ENCODE data around the gene CHSY3. TPM values are rescaled to one million over a fixed set of nuclear protein-coding genes. Genes with fewer than 3 reads are reported as not detected.

CHSY3 gene
- total and polyA plus RNA-seq, 2 donors (not counting 1 experiment from before 2014, with no cell fraction given), result 0.51 to 0.99 TPM

DNA sequence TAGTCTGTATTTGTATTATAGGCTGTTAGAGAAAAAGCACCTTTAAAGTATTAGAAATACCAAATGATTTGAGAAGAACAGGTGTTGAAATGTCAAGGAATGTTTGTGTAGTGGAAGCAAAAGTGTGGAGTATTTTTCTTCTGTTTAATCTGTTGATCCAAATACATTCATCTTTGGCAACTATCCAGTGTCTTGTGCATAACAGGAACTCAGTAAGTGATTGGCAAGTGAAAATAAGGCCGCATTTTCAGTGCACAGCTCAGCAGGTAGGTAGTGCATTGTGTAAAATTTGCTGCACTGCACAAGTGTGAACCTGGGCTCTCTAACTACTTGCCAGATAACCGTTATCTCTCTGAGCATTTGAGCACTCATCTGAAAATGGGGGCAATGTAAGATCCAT, 61.8 kb downstream of the CHSY3 start:
- H3K79me2 ChIP-seq (ENCODE audit: control insufficient read depth, insufficient read depth, low read length), result no peaks in the 10 kb centered on the region
- no peaks in the 10 kb centered on the region for H4K20me1 ChIP-seq (ENCODE audit: control insufficient read depth, extremely low read depth, insufficient read depth, low read length)
- no peak overlapping the region for H3K27ac ChIP-seq (ENCODE audit: insufficient read depth, low read length)
- no peak for TF ChIP-seq EZH2 (IDR thresholded peaks at IDR 0.05; ENCODE audit: low read length, missing control alignments)
- TF ChIP-seq, protein P1, sequence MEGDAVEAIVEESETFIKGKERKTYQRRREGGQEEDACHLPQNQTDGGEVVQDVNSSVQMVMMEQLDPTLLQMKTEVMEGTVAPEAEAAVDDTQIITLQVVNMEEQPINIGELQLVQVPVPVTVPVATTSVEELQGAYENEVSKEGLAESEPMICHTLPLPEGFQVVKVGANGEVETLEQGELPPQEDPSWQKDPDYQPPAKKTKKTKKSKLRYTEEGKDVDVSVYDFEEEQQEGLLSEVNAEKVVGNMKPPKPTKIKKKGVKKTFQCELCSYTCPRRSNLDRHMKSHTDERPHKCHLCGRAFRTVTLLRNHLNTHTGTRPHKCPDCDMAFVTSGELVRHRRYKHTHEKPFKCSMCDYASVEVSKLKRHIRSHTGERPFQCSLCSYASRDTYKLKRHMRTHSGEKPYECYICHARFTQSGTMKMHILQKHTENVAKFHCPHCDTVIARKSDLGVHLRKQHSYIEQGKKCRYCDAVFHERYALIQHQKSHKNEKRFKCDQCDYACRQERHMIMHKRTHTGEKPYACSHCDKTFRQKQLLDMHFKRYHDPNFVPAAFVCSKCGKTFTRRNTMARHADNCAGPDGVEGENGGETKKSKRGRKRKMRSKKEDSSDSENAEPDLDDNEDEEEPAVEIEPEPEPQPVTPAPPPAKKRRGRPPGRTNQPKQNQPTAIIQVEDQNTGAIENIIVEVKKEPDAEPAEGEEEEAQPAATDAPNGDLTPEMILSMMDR (conservative IDR thresholded peaks at IDR 0.05 in 1 of 2, IDR thresholded peaks at IDR 0.05 in 1 of 2; ENCODE audit: low read depth in 1 of 2, low read length in 2 of 2), result no peak
- H2AFZ ChIP-seq (ENCODE audit: low read length), result no peak overlapping the region
- DNase-seq (ENCODE audit: low read depth in 2 of 2), result no peak
- H3K4me2 ChIP-seq (ENCODE audit: extremely low read depth, insufficient read depth, low read length), result no peak overlapping the region
- H3K9ac ChIP-seq (ENCODE audit: insufficient read depth, low read length), result no peak overlapping the region
- H3K9me3 ChIP-seq (ENCODE audit: control insufficient read depth, insufficient read depth, low read depth, low read length), result no peaks in the 10 kb centered on the region
- no peaks in the 10 kb centered on the region for H3K27me3 ChIP-seq (ENCODE audit: control insufficient read depth, insufficient read depth, low read length)
- H3K4me1 ChIP-seq (ENCODE audit: control insufficient read depth, extremely low read depth, insufficient read depth, low read length), result no peaks in the 10 kb centered on the region
- H3K4me3 ChIP-seq (replicated peaks in 1 of 4; ENCODE audit: control extremely low read depth in 1 of 4, insufficient read depth in 1 of 4, low read depth in 3 of 4, low read length in 4 of 4), result no peak overlapping the region
- H3K36me3 ChIP-seq (ENCODE audit: control insufficient read depth, insufficient read depth, low read length), result no peaks in the 10 kb centered on the region

DNA sequence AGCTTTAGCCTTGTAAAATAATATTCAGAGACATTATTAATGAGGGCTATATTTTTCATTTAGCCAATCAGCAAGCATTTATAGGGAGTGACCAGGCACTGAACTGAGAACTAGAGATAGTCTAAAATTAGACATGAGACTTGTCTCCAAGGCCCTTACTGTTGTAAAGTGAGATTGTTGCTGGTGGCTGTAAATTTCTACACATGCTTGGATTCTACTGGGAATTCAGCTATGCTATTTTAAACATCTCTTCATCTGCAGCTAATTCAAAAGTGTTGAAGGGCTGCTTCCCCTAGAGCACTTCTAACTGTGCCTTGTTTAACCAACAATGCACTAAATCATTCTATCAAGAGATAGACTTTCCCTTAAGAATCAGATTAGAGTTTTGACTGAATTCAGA, 67.4 kb downstream of the CHSY3 start:
- H2AFZ ChIP-seq (ENCODE audit: low read length), result no peak overlapping the region
- no peaks in the 10 kb centered on the region for H3K9me3 ChIP-seq (ENCODE audit: control insufficient read depth, insufficient read depth, low read depth, low read length)
- no peaks in the 10 kb centered on the region for H3K79me2 ChIP-seq (ENCODE audit: control insufficient read depth, insufficient read depth, low read length)
- DNase-seq (ENCODE audit: low read depth in 2 of 2), result no peak
- no peak overlapping the region for H3K27ac ChIP-seq (ENCODE audit: insufficient read depth, low read length)
- no peaks in the 10 kb centered on the region for H3K36me3 ChIP-seq (ENCODE audit: control insufficient read depth, insufficient read depth, low read length)
- no peak overlapping the region for H3K9ac ChIP-seq (ENCODE audit: insufficient read depth, low read length)
- H3K27me3 ChIP-seq (ENCODE audit: control insufficient read depth, insufficient read depth, low read length), result no peaks in the 10 kb centered on the region
- TF ChIP-seq, protein P1 (conservative IDR thresholded peaks at IDR 0.05 in 1 of 2, IDR thresholded peaks at IDR 0.05 in 1 of 2; ENCODE audit: low read depth in 1 of 2, low read length in 2 of 2), result no peak
- no peak for TF ChIP-seq EZH2 (IDR thresholded peaks at IDR 0.05; ENCODE audit: low read length, missing control alignments)
- H4K20me1 ChIP-seq (ENCODE audit: control insufficient read depth, extremely low read depth, insufficient read depth, low read length), result no peaks in the 10 kb centered on the region
- no peak overlapping the region for H3K4me2 ChIP-seq (ENCODE audit: extremely low read depth, insufficient read depth, low read length)
- H3K4me3 ChIP-seq (replicated peaks in 1 of 4; ENCODE audit: control extremely low read depth in 1 of 4, insufficient read depth in 1 of 4, low read depth in 3 of 4, low read length in 4 of 4), result no peak overlapping the region
- H3K4me1 ChIP-seq (ENCODE audit: control insufficient read depth, extremely low read depth, insufficient read depth, low read length), result no peaks in the 10 kb centered on the region

DNA sequence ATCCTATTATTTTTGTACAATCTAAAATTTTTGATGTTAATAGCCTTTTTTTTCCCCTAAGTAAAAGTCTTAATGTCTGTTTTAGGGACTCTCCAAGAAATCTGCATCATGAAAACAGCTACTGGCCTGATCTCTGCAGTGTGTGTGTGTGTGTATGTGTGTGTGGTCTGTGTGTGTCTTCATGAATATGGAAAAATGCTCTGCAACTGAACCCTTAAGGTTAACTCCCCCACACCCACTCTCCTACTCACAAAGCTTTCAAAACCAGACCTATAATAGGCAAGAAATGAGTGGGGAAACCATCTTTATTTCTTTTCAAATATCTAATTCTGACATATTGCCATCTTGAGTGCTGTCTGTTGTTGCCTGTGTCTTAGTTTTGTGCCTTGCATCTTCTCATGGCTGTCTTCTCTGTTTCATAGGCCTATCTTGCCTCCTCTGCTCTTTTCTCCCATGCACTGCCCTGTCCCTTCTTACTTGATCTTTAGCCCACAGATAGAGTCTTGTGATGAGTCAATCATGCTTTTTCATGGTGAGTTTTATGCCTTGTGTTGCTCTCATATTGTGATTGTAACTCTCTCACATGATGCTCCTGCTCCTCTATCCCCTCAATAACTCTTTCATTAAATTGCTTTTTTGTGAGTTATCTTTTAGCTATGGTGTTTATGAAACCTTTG, 68.3 kb downstream of the CHSY3 start:
- Histone ChIP-seq H3K27ac (ENCODE audit: insufficient read depth, low read length) (no peak overlapping the region), H4K20me1 (ENCODE audit: control insufficient read depth, extremely low read depth, insufficient read depth, low read length) (no peaks in the 10 kb centered on the region), H3K9ac (ENCODE audit: insufficient read depth, low read length) (no peak overlapping the region), H3K79me2 (ENCODE audit: control insufficient read depth, insufficient read depth, low read length) (no peaks in the 10 kb centered on the region), H3K4me3 (replicated peaks in 1 of 4; ENCODE audit: control extremely low read depth in 1 of 4, insufficient read depth in 1 of 4, low read depth in 3 of 4, low read length in 4 of 4) (no peak overlapping the region), H3K9me3 (ENCODE audit: control insufficient read depth, insufficient read depth, low read depth, low read length) (no peaks in the 10 kb centered on the region), H3K27me3 (ENCODE audit: control insufficient read depth, insufficient read depth, low read length) (no peaks in the 10 kb centered on the region), H3K4me2 (ENCODE audit: extremely low read depth, insufficient read depth, low read length) (no peak overlapping the region), H3K4me1 (ENCODE audit: control insufficient read depth, extremely low read depth, insufficient read depth, low read length) (no peaks in the 10 kb centered on the region), H2AFZ (ENCODE audit: low read length) (no peak overlapping the region), H3K36me3 (ENCODE audit: control insufficient read depth, insufficient read depth, low read length) (no peaks in the 10 kb centered on the region)
- TF ChIP-seq EZH2 (IDR thresholded peaks at IDR 0.05; ENCODE audit: low read length, missing control alignments), result no peak
- TF ChIP-seq, protein P1 (conservative IDR thresholded peaks at IDR 0.05 in 1 of 2, IDR thresholded peaks at IDR 0.05 in 1 of 2; ENCODE audit: low read depth in 1 of 2, low read length in 2 of 2), result no peak
- DNase-seq (ENCODE audit: low read depth in 2 of 2), result no peak

Measured in fibroblast of lung (primary cell).